Stimulated activated CD8-positive, alpha-beta memory T cell treated with anti-CD3 and anti-CD28 coated beads, Interleukin-7, amount 100 ng/mL, for 48 hours (primary cell): ENCODE results near the gene TMOD1.
"Not testable (repeated sequence)": the region's sequence is repeated elsewhere in the genome, so short reads cannot be mapped to it uniquely, and the experiment has no call there.

ENCODE experiments used
- DNase-seq, 2 donors: peaks; one replicate each; pipeline ENCODE4 v3.0.0-alpha.2; 2020; ENCODE audit warnings: low read depth in 1 of 2; ENCODE audit errors: extremely low read depth in 1 of 2

The TMOD1 gene

DNA sequence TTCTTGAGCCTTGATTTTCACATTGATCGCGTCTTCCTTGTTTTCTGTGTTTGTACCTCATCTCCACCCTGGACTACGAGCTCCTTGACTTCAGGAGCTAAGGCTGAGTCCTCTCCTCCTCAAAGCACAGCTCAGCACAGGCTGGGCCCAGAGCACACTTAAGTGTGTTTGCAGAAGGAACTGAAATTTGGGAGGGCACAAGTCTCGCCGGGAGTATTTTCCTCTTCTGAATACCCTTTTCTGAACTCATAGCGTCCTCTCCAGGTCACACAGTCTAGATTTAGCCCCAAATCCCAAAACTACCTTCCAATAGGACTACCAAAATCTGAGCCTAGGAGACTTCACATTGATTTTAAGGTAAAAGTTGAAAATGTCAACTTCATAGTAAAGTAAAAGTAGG is 90.1 kb downstream of the TMOD1 start:
- no peak for DNase-seq

DNA sequence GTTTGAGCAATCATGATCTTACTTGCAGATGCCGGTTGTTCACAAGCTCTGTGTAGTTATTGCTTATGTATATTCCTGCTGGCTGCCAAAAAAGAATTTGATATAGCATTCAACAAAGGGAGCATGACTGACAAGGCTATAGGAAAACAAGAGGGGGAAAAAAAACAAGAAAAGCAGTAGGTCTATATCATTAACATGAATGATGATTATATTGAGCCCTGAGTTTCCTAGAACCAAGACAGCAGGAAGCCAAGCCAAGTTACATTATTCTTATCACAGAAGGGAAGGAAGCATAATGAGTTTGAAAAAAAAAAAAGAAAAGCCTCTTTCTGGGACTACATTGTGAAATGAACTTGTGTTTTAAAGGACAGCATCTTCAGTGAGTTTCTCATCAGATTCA is 90.7 kb downstream of the TMOD1 start:
- no peak for DNase-seq

DNA sequence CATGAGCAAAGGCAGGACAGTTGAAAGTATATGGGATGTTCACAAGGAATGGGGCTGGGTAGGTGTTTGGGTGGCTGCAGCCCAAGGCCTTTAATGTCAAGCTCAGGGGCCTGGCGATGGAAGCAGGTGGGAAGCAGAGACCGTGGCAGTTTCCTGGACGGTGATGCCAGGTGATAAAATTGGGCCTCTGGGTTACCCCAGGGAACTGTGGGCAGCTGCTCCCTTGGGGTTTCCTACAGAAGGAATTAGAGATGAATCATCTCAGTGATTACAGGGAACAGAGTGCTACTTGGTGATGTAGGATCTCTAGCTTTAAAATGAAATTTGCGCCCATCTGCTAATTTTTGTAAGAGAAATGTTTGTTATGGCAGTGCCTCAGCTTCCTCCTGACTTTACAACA is 92.5 kb downstream of the TMOD1 start:
- no peak for DNase-seq

DNA sequence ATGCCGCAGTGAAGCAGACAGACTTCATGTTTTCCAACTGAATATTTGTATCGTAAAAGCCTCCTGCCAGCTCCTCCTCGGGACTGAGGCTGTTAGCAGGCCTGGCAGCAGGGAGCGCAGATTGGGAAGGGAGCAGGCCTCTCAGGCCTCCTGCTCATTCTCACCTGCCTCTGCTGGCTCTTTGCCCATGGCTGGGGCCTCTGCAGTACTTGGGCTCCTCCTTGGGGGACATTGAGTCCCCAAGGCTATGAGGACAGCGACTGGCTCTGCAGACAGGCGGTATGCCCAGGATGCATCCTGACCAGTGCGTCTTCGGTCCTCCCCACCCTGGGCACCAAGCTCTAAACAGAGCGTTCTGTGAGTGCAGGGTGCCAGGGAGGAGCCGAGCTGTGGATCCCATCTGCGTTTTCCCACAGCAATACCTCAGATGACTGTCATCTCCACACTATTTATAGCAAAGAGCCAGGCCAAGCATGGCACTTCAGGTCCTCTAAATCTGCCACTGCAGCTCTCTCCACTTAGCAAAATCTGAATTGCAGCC is 93.0 kb downstream of the TMOD1 start:
- no peak for DNase-seq

DNA sequence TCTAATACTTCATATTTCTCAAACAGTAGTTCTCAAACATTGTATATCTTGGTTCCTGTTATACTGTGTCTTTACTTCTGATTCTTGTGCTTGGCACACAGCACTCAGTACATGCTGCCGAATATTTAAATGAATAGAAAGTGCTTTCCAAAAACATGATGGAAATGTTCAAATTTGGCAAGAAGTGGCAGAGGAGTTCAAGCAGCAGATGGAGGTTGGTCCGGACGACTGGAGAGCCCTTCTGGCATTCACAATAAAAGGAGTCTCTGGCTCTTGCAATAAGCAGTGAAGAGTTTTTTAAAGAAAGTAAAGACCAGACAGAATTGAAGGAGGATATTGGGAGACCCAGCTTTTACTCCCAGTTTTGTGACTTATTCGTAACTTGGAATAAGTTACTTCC is 95.4 kb downstream of the TMOD1 start:
- DNase-seq = no peak

DNA sequence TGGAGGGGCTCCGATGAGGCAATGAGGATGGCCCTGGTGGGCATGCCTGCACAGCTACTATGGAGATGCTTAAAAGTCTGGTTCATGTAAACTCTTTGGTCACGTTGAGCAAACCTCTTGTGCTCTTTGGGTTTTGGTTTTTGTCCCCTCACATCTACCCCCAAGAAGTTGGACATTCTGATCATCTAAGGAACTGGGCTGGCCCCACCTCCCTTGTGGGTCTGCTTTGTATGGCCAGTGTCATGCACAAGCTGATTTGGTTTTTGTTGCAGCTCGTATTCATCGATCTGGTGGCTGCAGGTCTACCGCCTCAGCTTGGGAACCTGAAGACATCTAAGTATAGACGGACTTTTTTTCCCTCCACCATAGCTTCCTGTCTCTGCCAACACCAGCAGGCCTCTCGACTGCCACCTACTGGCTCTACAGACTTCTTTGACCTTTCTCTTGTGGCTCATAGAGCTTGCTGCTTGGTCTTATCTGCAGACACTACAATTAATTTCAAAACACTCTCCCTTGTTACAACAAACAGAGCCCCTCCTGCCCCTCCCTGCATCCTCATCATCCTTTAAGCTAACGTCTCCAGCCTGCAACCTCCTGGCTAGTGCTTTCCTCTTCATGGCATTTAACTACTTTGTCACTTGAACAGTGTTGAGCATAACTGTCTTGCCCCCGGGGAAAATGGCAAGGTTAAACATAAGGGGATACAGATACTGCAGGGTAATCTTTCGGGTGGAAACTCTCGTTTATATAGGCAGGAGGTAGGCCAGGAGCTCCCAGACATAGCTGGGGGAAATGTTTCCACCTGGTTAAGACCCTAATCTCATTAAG is 97.2 kb downstream of the TMOD1 start:
- DNase-seq = peak; percentile 17 to 50

DNA sequence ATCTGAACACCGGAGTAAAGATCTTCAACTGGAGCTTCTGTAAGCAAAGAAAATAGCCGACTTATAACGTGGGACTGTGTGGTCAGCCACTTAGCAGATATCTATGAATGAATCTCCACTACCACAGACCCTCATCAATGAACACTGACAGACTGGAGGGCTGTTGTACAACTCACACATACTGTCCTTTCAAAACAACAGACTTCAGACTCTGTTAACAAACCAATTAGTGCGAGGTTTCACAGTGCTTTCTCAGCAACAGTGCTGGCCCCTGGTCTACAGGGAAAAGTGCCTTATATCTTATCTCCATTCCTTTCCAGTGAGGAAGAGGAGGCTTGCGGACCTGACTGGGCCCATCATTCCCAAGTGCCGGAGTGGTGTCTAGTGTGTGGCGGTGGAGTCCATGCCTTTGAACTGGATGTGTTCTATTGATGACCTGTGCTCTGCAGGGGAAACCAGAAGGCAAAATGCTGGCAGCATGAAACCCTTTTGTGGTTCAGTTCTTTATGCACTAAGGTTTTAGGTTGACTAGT is 97.9 kb downstream of the TMOD1 start:
- no peak for DNase-seq

DNA sequence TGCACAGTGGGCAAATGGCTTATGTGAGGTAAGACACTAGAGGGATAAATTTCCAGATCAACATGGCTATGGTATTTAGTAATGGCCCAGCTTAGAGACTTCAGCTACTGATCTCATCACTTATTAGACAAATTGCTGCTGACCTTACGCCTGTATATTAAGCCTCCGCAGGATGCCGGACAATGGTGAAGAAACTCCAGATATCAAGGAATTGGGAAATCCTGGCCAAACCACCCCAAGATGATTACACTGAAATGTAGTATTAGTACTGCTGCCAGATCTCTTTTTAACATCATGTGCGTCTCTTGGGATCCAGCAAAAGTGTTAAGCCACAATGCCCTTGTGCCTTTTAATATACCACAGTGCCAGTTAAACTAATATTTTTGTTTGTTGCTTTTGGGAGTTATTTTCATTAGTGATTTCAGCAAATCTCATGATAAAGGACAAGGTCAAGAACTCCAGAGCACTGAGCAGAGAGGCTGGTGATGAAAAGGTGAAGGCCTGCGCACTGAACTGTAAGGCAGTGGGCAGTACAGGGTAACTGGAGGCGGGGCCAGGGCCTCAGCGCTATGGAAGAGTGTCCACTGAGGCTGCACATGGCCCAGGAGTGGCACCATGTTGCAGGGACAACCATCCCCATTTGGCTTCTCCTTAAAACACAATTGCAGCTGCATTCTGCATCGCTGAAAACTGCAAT is 99.2 kb downstream of the TMOD1 start:
- no peak for DNase-seq

DNA sequence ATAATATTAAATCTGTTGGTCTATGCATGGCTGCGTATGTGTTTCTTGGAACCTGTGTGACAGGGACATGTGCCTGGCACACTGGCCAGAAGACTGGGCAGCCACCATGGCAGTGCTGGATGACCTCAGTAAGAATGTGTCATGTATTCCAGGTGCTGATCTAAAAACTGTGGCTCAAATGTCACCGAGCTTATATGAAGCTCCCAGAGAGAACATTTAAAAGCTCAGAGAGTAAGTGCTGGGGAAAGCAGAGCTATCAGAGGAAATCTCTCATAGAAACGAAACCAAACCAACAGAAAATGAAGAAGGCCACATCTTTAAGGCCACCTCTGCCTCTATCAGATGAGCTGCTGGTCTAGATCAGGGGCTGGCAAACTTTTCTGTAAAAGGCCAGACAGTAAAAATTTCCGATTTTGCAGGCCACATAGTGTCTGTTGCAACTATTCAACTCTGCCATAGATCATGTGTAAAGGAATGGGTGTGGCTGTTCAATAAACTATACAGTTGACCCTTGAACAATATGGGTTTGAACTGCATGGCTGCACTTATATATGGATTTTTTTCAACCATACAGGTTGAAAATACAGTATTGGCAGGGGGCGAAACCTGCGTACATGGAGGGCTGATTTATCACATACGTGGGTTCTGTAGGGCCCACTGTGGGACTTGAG is 99.9 kb downstream of the TMOD1 start:
- DNase-seq = no peak

DNA sequence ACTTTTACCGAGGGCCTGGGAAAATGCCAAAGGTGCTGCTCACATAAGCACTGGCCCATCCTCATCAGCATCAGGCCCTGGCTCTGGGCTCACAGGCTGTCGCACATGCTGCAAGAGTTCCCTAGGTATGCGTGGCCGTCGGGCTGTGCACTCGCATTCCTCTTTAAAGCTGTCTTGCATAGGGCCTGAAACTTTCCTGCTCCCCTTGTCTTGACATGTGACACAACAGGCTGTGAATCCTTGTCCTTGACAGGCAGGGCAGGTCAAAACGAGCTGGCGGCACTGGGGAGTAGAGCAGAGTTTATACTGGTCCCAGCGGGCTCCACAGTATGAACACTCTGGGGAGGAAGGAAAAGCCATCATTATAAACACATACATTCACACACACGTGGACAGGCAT is 101.0 kb downstream of the TMOD1 start:
- DNase-seq = no peak

DNA sequence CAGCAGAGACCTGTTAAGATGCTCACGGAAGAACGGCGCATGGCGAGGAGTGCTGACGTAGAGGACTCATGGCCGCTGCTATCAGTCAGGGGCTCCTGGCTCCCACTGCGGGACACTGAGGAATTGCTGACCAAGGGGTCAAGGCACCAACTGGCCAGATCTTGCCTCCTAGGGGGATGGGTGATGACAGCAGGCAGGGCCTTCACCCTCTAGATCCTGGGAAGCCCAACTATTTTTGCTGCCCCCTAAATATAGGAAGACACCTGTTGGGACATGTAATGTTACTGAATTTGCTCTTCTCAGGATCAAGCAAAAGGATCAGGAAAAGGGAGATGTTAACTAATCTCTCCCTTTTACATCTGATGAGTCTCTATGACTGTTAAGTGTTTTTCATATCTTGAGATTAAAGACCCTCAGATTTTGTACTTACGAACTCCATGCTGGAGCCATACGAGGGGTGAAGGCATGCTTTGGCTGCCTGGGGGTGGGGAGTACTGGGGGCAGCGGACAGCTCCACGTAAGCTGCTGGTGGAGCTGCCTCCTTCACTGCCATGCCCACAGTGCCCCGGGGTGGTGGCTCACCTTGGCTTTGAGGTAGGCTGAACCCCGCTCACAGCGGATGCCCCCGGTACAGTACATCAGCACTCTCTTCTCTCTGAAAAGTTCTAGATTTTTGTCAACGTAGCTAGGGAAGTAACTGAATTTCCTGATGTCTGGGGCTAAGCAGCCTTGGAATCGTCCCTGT is 103.6 kb downstream of the TMOD1 start:
- no peak for DNase-seq

DNA sequence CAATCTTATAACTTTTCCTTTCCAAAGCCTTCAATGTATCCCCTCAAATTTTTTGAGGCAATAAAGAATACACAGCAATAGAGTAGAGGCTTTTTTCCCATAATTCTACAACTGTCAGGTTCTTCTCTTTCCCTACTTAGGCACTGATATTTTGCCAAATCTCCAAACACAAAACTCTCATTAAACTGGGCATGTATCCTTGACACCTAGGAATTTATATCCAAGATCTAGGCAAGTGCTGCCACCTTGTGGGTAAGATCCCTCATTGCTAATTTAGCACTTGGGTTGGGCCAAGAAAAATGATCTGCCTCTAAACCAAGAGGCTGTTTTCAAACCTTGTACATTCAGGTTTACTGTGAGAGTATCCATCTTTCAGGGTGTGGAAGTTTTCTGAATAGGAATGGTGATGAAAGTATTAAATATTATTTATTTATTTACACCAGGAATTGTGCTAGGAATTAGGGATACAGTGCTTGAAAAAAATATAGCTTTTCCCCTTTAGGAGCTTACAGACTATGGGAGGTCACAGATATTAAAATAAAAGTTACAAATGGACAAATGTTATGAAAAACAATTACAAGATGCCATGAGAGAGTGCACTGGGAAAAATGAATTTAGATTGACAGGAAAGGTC is 114.1 kb downstream of the TMOD1 start:
- peak in 1 of 2 donors; percentile 21 for DNase-seq

DNA sequence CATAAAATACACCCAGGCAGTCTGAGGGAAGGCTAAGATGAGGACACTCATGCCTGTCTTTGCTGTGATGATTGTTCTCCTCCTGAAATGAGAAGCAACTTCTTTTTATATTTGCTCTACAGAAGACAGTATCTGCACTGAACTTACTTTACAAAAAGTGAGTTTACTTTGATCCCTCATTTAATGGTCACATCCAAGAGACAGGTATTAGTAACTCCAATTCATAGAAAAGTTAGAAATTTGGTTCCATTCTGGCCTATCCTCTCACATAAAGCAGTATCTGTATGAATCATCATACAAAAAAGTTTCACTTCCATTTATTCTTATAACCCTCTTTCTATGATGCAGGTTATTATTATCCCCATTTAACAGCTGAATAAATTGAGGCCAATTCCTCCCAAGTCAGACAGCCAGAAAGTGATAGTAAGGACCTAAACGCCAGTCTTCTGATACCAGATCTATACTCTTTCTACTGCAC is 116.5 kb downstream of the TMOD1 start:
- DNase-seq = no peak

DNA sequence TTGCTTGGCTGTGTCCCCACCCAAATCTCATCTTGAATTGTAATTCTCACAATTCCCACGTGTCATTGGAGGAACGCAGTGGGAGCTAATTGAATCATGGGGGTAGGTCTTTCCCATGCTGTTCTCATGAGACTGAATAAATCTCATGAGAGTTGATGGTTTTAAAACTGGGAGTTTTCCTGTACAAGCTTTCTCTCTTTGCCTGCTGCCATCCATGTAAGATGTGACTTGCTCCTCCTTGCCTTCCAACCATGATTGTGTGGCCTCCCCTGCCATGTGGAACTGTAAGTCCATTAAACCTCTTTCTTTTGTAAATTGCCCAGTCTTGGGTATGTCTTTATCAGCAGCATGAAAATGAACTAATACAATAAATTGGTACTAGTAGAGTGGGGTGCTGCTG is 118.6 kb downstream of the TMOD1 start:
- DNase-seq = not testable (repeated sequence)

DNA sequence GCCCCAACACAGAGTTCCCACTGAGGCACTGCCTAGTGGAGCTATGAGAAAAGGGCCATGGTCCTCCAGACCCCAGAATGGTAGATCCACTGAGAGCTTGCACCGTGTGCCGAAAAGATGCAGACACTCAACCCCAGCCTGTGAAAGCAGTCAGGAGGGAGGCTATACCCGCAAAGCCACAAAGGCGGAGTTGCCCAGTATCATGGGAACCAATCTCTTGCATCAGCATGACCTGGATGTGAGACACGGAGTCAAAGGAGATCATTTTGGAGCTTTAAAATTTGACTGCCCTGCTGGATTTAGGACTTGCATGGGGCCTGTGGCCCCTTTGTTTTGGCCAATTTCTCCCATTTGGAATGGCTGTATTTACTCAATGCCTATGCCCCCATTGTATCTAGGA is 121.0 kb downstream of the TMOD1 start:
- not testable (repeated sequence) for DNase-seq

DNA sequence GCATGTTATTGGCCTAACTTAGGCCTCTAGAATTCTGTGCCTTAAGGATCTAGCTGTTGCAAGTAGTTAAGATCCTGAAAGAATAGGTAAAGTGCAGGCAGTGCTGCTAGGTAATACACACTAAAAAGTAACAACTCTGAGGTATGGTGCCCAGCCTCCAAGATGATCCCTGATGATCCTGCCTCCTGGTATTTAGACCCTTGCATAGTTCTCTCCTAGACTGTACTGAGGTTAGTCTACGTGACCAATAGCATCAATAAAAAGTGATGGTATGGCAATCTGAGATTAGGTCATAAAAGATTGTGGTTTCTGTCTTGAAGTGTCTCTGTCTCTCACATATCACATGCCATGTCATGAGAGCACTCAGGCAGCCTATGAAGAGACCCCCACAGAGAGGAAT is 122.5 kb downstream of the TMOD1 start:
- DNase-seq = no peak

DNA sequence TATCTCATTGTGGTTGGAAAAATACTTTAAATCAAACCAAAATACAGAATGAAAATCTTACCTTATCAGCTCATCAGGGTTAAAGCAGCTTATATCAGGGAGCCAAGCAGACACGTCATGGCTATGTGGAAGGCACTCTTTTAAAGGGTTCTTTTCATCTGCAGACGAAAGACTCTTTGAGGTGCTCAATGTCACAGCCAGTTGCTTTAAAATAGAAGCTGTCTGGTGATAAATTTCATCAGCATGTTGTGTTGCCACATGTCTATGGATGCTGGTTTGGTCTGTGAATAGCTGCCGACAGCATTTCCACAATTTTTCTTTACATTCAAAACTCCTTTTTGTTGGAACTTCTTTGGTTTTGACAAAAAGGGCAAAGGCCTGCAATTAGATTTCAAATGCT is 124.2 kb downstream of the TMOD1 start:
- DNase-seq = no peak

DNA sequence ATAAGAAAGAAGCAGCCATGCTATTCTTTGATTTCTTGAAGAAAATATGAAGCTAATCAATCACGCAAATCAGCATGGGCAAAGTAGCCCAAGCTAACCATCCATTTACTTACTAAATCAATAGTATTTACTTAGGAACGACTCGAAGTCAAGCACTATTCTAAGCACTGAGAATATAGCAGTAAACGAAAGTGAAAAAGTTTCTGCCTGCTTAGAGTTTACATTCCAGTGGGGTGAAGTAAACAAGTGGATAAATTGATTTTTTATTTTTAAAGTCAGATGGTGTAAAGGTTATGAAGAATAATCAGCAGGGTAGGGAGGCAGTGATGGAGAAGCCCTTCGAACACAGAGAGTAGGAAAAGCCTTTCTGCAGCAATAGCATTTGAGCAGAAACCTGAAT is 126.2 kb downstream of the TMOD1 start:
- DNase-seq = no peak

DNA sequence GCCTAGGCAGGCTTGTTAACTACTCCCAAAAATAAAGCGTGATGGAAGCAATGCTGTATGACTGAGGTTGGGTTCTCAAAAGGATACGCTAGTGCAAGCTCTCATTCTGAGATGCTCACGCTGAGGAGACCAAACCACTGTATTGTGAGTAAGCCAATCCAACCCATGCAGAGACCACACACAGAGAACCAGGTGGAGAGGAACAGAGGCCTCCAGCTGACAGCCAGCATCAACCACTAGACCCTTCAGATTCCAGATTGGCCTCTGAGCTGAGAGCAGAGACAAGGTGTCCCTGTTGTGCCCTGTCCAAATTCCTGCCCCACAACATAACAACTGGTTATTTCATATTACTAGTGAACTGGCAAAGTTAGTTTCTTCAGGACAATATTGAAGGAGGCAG is 127.2 kb downstream of the TMOD1 start:
- DNase-seq = no peak

DNA sequence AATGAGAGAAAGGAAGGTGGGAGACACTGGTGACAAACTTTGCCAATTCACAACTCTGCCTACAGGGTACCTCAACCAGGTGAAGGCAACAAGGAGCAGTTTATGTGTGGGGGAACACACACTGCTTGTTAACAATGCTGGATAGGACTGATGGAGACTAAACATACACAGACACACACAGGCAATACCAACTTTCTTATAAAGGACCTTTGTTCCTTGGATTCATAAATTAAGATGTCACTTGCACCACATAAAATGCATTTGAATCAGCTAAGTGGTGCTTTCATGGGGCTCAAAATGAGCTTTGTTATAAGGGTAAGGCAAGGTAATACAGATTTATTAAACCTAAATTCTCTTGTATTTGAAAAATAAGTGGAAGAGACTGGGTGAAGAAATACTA is 127.7 kb downstream of the TMOD1 start:
- no peak for DNase-seq
